Lung microvascular endothelial cell (primary cell): Measurements from ENCODE around the gene SPP2. TPM values are rescaled to one million over a fixed set of nuclear protein-coding genes. Genes with fewer than 3 reads are reported as not detected.

Experiments used
- DNase-seq, 2 donors: peaks; one replicate each; pipeline versions ENCODE4 v3.0.0 to v3.0.0-alpha.2; 2010; ENCODE audit warnings: low read depth in 2 of 2
- total RNA-seq: library from RNA; depleted of rRNA; stranded (reverse); fragments of >200 nt; gene quantifications from 2 replicates; pipeline ENCODE4 v1.2.1, GENCODE V29; 2014

Gene SPP2
- total RNA-seq, 1 donor from 2014 or later: not detected

GRCh38 chr2:234091883-234092282 is 41.4 kb downstream of the SPP2 start:
- DNase-seq: no peak

GRCh38 chr2:234092344-234092743 is 41.8 kb downstream of the SPP2 start:
- DNase-seq: no peak

DNA sequence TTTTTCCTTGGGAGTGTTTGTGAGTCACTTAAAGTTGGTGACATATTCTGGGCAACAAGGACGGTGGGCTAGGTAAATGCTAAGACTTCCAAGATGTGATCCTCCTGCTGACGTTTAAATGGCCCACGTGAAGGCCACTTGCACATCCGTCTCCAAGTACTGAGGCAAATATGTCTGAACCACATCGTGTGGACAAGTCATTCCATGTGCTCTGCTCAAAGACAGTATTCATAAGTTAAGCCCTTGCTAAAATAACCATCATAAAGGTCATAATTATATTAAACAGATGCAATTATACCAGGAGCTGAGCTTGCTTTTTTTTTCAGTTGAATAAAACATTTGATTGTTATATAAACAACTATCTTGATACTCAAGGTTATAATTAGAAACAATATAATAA is 44.8 kb downstream of the SPP2 start:
- no peak for DNase-seq

DNA sequence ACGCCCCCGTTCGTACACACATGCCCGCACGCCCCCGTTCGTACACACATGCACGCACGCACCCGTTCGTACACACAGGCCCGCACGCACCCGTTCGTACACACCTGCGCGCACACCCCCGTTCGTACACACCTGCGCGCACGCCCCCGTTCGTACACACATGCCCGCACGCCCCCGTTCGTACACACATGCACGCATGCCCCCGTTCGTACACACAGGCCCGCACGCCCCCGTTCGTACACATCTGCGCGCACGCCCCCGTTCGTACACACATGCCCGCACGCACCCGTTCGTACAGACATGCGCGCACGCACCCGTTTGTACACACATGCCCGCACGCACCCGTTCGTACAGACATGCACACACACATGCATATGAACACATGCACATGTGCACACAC is 45.7 kb downstream of the SPP2 start:
- DNase-seq: no peak

DNA sequence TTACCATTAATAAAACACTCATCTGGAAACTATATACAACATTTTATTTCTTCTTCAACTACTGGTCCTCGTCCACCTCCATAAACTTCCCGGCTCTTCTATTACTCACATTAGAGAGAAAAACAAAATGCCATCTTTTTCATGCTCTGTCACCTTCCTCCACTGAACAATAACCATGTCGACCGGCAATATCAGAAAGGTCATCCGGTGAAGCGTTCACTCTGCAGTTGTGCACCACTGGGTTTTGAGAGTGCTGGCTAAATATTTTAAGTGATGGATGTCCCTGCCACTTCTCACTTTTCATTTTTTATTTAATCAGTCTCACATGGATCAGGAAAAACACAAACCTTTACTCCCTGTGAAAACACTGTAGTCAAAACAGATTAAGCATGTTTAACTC is 48.2 kb downstream of the SPP2 start:
- no peak for DNase-seq

GRCh38 chr2:234099266-234099665 is 48.8 kb downstream of the SPP2 start:
- no peak for DNase-seq

DNA sequence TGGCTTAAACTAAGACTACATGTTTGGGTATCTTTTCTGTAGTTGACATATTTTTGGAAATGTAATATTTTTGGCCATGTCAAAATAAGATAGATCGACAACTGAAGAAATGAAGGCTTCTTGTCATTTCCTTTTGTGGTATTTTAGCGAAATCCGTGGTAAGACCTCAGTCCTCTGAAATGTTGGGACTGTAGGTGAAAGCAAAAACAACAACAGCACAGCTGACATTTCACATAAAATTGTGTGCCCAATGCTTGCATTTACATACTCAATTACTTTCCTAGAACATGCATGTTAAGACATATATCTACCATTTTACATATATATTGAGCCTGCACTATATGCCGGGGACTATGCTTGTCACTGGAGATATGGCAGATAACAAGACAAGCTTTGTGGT is 50.2 kb downstream of the SPP2 start:
- no peak for DNase-seq

DNA sequence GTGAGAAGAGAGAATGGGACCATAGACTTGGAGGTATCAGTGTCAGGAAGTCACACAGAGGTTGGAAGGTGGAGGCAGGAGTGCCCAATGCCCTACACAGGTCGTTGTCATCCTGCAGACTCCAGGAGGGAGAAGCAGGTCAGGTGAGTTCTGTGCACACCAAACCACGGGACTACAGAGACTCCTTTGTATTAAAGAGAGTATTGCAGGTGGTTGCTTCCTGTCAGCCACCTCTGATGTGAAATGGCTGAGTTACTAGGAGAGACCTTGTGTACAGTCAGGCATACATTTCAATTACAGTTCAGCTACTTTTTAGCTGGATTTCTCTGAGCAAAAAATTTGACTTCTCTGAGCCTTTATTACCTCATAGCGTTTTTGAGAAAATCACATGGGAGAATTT is 51.6 kb downstream of the SPP2 start:
- DNase-seq: no peak

GRCh38 chr2:234107861-234108260 is 57.4 kb downstream of the SPP2 start:
- no peak for DNase-seq

- DNase-seq: no peak
Observed at GRCh38 chr2:234109321-234109720, 58.8 kb downstream of the SPP2 start.

DNA sequence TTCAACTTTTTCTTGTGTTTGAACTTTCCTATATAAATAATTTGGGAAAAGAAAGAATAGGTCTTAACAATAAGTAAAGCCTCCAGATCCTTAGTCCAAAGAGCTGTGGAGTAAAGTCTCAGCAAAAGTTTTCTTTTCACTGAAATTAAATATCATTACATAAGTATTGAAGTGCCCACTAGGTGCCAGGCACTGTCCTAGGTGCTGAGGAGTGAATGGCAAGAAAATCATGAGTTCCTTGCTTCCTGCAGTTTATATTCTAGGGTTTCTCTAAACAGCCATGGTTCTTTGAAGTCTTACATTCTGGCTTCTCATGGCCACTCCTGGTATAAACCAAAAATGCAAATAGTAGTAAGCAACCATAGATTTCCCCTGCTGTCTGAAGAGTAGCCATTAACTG is 59.7 kb downstream of the SPP2 start:
- DNase-seq: peak in 1 of 2 donors; percentile 9

- no peak for DNase-seq
Observed at GRCh38 chr2:234111523-234111922, 61.0 kb downstream of the SPP2 start.

DNA sequence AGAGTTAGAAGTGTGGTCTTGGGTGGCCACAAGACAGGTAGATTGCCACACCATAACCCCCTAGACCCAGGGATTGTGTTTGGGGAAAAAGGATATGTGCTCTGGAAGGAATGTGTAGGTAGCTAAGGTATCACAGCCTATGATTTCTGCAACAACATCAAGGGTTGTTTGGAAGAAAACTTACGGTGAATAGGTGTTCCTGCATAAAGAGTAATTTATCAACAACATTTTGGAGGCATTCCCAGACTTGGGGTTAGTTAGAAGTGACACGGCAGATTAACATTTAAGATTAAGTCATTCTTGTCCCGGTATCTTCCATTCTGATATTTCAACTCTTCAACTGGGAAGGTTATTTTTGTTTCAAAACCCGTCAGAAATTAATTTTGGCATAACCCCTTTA is 65.5 kb downstream of the SPP2 start:
- no peak for DNase-seq

DNA sequence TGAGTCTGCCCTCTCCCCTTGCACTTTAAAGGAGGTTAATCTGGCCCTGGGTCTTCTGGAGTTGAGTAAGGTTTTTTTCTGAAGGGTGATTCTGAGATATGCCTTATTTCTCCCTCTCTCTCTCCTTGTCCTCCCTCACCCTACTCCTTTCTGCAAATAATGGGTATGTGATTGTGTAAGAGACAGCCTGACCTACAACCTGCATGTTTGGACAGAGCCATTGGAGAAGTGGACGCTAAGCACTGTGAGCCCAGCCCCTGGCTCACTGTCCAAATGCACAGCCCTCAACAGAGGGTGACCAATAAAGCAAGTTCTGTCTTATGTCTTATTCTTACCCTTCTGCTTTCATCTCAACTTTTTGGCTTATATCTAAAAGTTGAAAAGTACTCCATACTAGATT is 71.5 kb downstream of the SPP2 start:
- no peak for DNase-seq

GRCh38 chr2:234125451-234126145 is 75.1 kb downstream of the SPP2 start:
- DNase-seq: no peak

DNA sequence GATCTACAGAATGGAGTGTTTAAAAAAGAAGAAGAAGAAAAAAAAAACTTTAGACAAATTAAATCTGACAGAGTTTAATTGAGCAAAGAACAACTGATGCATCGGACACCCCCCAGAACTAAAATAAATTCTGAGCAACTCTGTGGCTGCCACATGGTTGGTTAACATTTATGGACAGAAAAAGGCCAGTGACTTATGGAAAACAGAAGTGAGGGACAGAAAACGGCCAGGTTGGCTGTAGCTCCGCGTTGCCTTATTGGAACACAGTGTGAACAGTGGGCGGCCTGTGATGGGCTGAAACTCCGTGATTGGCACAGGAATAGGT is 75.6 kb downstream of the SPP2 start:
- DNase-seq: no peak

Other genes with a start within 250 kb of the SPP2 start
- 2.0 and 5.0 TPM in 2 replicates for gene HJURP, start 196.2 kb upstream of the SPP2 start, total RNA-seq
- gene TRPM8, start 133.3 kb upstream of the SPP2 start, total RNA-seq: not detected in 2 replicates